IMR-90 (cell line): Measurements from ENCODE around the gene ATXN1. TPM values are rescaled to one million over a fixed set of nuclear protein-coding genes. Genes with fewer than 3 reads are reported as not detected.

ENCODE experiments used
- ATAC-seq: fragments of 200-7000 bp; cut with Tn5 transposase; 2 replicates; pipeline ENCODE4 v1.9.1; 2020; ENCODE audit warnings: low read depth, mild to moderate bottlenecking, moderate library complexity
- BruUV-seq: library from RNA; stranded (reverse); fragments of 400-500 nt; replicated peaks from 2 replicates; lab custom pipeline; 2021; lab: Mats Ljungman, UMichigan
- CTCF ChIA-PET: fragments of 300-600 bp; formaldehyde crosslinking; extraction: SDS; loops from one replicate; lab custom pipeline; 2021; ENCODE audit warnings: antibody characterized with exemption; lab: Yijun Ruan, JAX
- POLR2A ChIA-PET: fragments of 300-600 bp; sonication (Branson Sonifier 250); formaldehyde crosslinking; loops from one replicate; lab custom pipeline; 2022; ENCODE audit warnings: antibody characterized with exemption; ENCODE audit not compliant: unreplicated experiment; lab: Charles Lee
- DNase-seq: peaks from one replicate; pipeline ENCODE4 v3.0.0; 2013
- H2AFZ ChIP-seq: replicated peaks from 2 replicates; pipeline ENCODE3; 2013; ENCODE audit warnings: low read length, mild to moderate bottlenecking; ENCODE audit not compliant: poor library complexity
- H2AK5ac ChIP-seq: 2 replicates; pipeline ENCODE4 v1.6.1; 2013; ENCODE audit warnings: low read depth, low read length, inconsistent platforms
- H2AK9ac ChIP-seq: replicated peaks from 2 replicates; pipeline ENCODE3; 2013; ENCODE audit warnings: mild to moderate bottlenecking, low read depth, low read length, moderate library complexity; ENCODE audit not compliant: poor library complexity
- H2BK120ac ChIP-seq: 2 replicates; pipeline ENCODE4 v1.6.1; 2013; ENCODE audit warnings: low read depth, low read length, inconsistent platforms
- H2BK15ac ChIP-seq: 3 replicates; pipeline ENCODE4 v1.6.1; 2013; ENCODE audit warnings: low read depth, low read length, inconsistent platforms
- H2BK20ac ChIP-seq: 2 replicates; pipeline ENCODE4 v1.6.1; 2013; ENCODE audit warnings: low read depth, mild to moderate bottlenecking, inconsistent platforms, low read length, moderate library complexity
- H2BK5ac ChIP-seq: 2 replicates; pipeline ENCODE4 v1.6.1; 2013; ENCODE audit warnings: mild to moderate bottlenecking, low read depth, low read length, inconsistent platforms; ENCODE audit not compliant: poor library complexity, severe bottlenecking
- H3K14ac ChIP-seq: replicated peaks from 2 replicates; pipeline ENCODE4 v1.6.1; 2013; ENCODE audit warnings: low read depth, low read length, inconsistent platforms
- H3K18ac ChIP-seq: 2 replicates; pipeline ENCODE4 v1.6.1; 2013; ENCODE audit warnings: low read depth, low read length, control low read depth
- H3K23ac ChIP-seq: 2 replicates; pipeline ENCODE4 v1.6.1; 2013; ENCODE audit warnings: low read depth, low read length, inconsistent platforms
- H3K27ac ChIP-seq: 2 replicates; pipeline ENCODE4 v1.5.1; 2013; ENCODE audit warnings: mild to moderate bottlenecking, control low read depth, low read length; ENCODE audit not compliant: insufficient read depth
- H3K27me3 ChIP-seq: 2 replicates; pipeline ENCODE4 v1.6.1; 2013; ENCODE audit warnings: low read length; ENCODE audit not compliant: control insufficient read depth, insufficient read depth
- H3K36me3 ChIP-seq: 2 replicates; pipeline ENCODE4 v1.6.1; 2013; ENCODE audit warnings: low read length, mixed read lengths; ENCODE audit not compliant: control insufficient read depth, insufficient read depth
- H3K4ac ChIP-seq: 2 replicates; pipeline ENCODE4 v1.6.1; 2013; ENCODE audit warnings: low read depth, low read length, inconsistent platforms
- H3K4me1 ChIP-seq: 2 replicates; pipeline ENCODE4 v1.6.1; 2013; ENCODE audit warnings: low read length, mixed read lengths; ENCODE audit not compliant: control insufficient read depth, insufficient read depth
- H3K4me2 ChIP-seq: 2 replicates; pipeline ENCODE4 v1.6.1; 2013; ENCODE audit warnings: low read depth, mild to moderate bottlenecking, control low read depth, low read length, moderate library complexity
- H3K4me3 ChIP-seq: 2 replicates; pipeline ENCODE4 v1.5.1; 2013; ENCODE audit warnings: low read depth, mild to moderate bottlenecking, control low read depth, low read length, moderate library complexity; ENCODE audit not compliant: insufficient read depth
- H3K56ac ChIP-seq: 2 replicates; pipeline ENCODE4 v1.6.1; 2013; ENCODE audit warnings: low read length, inconsistent platforms; ENCODE audit not compliant: insufficient read depth; ENCODE audit errors: extremely low read depth
- H3K79me1 ChIP-seq, 2 experiments: 2 replicates each; pipeline ENCODE4 v1.6.1; 2013; ENCODE audit warnings: low read length in 2 of 2, inconsistent platforms in 1 of 2, low read depth in 1 of 2
- H3K9ac ChIP-seq: 2 replicates; pipeline ENCODE4 v1.6.1; 2013; ENCODE audit warnings: low read depth, low read length, control low read depth
- H3K9me1 ChIP-seq: 2 replicates; pipeline ENCODE4 v1.6.1; 2013; ENCODE audit warnings: low read length, inconsistent platforms; ENCODE audit not compliant: insufficient read depth
- H3K9me3 ChIP-seq: 2 replicates; pipeline ENCODE4 v1.6.1; 2013; ENCODE audit warnings: low read length; ENCODE audit not compliant: control insufficient read depth, insufficient read depth
- H4K20me1 ChIP-seq: 2 replicates; pipeline ENCODE4 v1.6.1; 2013; ENCODE audit warnings: low read length, inconsistent platforms; ENCODE audit not compliant: insufficient read depth
- H4K5ac ChIP-seq: 2 replicates; pipeline ENCODE4 v1.6.1; 2013; ENCODE audit warnings: mild to moderate bottlenecking, low read depth, low read length, control low read depth
- H4K8ac ChIP-seq, 2 experiments: 2 replicates each; pipeline ENCODE4 v1.6.1; 2013; ENCODE audit warnings: low read depth in 2 of 2, low read length in 2 of 2, control low read depth in 1 of 2, inconsistent platforms in 1 of 2
- H4K91ac ChIP-seq: 2 replicates; pipeline ENCODE4 v1.6.1; 2013; ENCODE audit warnings: low read depth, low read length, inconsistent platforms; ENCODE audit not compliant: insufficient read depth
- BHLHE40 ChIP-seq: fragments of 150-350 bp; IDR thresholded peaks from 2 replicates; pipeline ENCODE4 v1.6.1; 2016; ENCODE audit warnings: mild to moderate bottlenecking, low read depth, low read length
- CEBPB ChIP-seq: IDR thresholded peaks from 2 replicates; pipeline ENCODE4 v1.6.1; 2012; ENCODE audit warnings: low read depth, low read length, improper control_type of control experiment
- CHD1 ChIP-seq: IDR thresholded peaks from 2 replicates; pipeline ENCODE4 v1.6.1; 2012; ENCODE audit warnings: low read depth, low read length, improper control_type of control experiment
- CTCF ChIP-seq: conservative IDR thresholded peaks from 2 replicates; pipeline ENCODE4 v1.5.1; 2012; ENCODE audit warnings: mild to moderate bottlenecking, low read depth, low read length, improper control_type of control experiment
- FOS ChIP-seq: fragments of 150-350 bp; IDR thresholded peaks from 2 replicates; pipeline ENCODE4 v1.6.1; 2016; ENCODE audit warnings: low read depth, low read length
- MAFK ChIP-seq: IDR thresholded peaks from 2 replicates; pipeline ENCODE4 v1.6.1; 2012; ENCODE audit warnings: low read depth, low read length, improper control_type of control experiment
- MAZ ChIP-seq: IDR thresholded peaks from 2 replicates; pipeline ENCODE4 v1.6.1; 2012; ENCODE audit warnings: low read depth, mild to moderate bottlenecking, low read length, improper control_type of control experiment, moderate library complexity, borderline replicate concordance
- MXI1 ChIP-seq: IDR thresholded peaks from 2 replicates; pipeline ENCODE4 v1.6.1; 2012; ENCODE audit warnings: low read depth, mild to moderate bottlenecking, low read length, moderate library complexity, borderline replicate concordance
- NFE2L2 ChIP-seq: fragments of 150-350 bp; IDR thresholded peaks from 2 replicates; pipeline ENCODE4 v1.6.1; 2016; ENCODE audit warnings: low read depth, mild to moderate bottlenecking, low read length
- POLR2A ChIP-seq: IDR thresholded peaks from 2 replicates; pipeline ENCODE4 v1.6.1; 2012; ENCODE audit warnings: mild to moderate bottlenecking, low read depth, low read length
- RAD21 ChIP-seq: IDR thresholded peaks from 2 replicates; pipeline ENCODE4 v1.6.1; 2012; ENCODE audit warnings: low read length, improper control_type of control experiment
- RCOR1 ChIP-seq: IDR thresholded peaks from 2 replicates; pipeline ENCODE4 v1.6.1; 2012; ENCODE audit warnings: mild to moderate bottlenecking, low read length, improper control_type of control experiment; ENCODE audit not compliant: insufficient replicate concordance
- RFX5 ChIP-seq: IDR thresholded peaks from 2 replicates; pipeline ENCODE4 v1.8.0; 2012; ENCODE audit warnings: low read depth, mild to moderate bottlenecking, low read length, moderate library complexity
- SMC3 ChIP-seq: fragments of 150-350 bp; IDR thresholded peaks from 2 replicates; pipeline ENCODE4 v1.6.1; 2016; ENCODE audit warnings: low read depth, mild to moderate bottlenecking, antibody characterized with exemption, low read length, moderate library complexity
- WGBS, 2 experiments: methylation state at CpG; one replicate each; pipeline versions ENCODE4 v1.1.5 to v1.1.7; 2013; ENCODE audit warnings: missing lambda C conversion rate in 2 of 2; ENCODE audit not compliant: insufficient read length in 1 of 2; ENCODE audit errors: extremely low coverage in 2 of 2; 5-methylcytosine and 5-hydroxymethylcytosine counted together
- dilution Hi-C: fragments of 300-500 bp; cut with HindIII; formaldehyde crosslinking; loops from one replicate; pipeline ENCODE4 v1.14.3; 2018; ENCODE audit warnings: low sequenced_read_pairs; ENCODE audit not compliant: unreplicated experiment
- in situ Hi-C: fragments of 300-500 bp; cut with MboI; formaldehyde crosslinking; loops from 3 replicates; pipeline ENCODE4 v1.14.3; 2019; ENCODE audit warnings: low sequenced_read_pairs, inconsistent platforms, mixed read lengths
- intact Hi-C: fragments of 100-400 bp; cut with micrococcal nuclease; formaldehyde crosslinking; loops from 2 replicates; pipeline ENCODE4 v1.10.0; 2022
- polyA plus RNA-seq, 3 experiments: library from polyadenylated mRNA; depleted of rRNA; stranded (reverse); fragments of >200 nt; gene quantifications; 2 replicates each; pipeline ENCODE4 v1.2.3, GENCODE V29; 2012; ENCODE audit warnings: low replicate concordance in 1 of 3
- total RNA-seq: library from RNA; depleted of rRNA; stranded (reverse); fragments of >200 nt; gene quantifications from 2 replicates; pipeline ENCODE4 v1.2.3, GENCODE V29; 2012
- TF ChIP-seq, protein P1 (sequence below): fragments of 150-350 bp; IDR thresholded peaks from 2 replicates; pipeline ENCODE4 v1.6.1; 2017; ENCODE audit warnings: mild to moderate bottlenecking, antibody characterized with exemption, low read length, low read depth
- TF ChIP-seq, protein P2 (sequence below): fragments of 150-350 bp; IDR thresholded peaks from 2 replicates; pipeline ENCODE4 v1.6.1; 2016; ENCODE audit warnings: low read depth, mild to moderate bottlenecking, low read length, moderate library complexity, borderline replicate concordance

The ATXN1 gene
- total and polyA plus RNA-seq, 2 of the 4 experiments (the other 2 are of a cell fraction), result 7.3 to 11.1 TPM

DNA sequence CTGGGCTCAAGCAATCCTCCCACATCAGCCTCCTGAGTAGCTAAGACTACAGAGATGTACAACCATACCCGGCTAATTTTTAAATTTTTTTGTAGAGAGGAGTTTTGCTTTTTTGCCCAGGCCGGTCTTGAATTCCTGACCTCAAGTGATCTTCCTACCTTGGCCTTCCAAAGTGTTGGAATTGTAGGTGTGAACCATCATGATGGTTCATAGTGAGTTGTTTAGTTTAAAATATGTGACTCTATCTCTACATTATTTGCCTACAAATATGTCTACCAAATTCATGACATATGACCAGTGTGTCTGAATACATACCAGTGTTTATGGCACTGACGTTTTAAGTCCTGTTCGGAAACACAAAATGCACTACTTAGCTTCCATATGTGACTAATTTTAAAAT is 367.9 kb downstream of the ATXN1 start:
- Histone ChIP-seq H3K18ac (no peak overlapping the region), H2AFZ (no peak overlapping the region), H3K4me1 (peaks cover 26% of the 10 kb centered on the region), H4K5ac (no peak overlapping the region), H3K9ac (no peak overlapping the region), H2BK20ac (no peak overlapping the region), H3K14ac (no peak overlapping the region), H3K4ac (no peak overlapping the region), H3K27ac (no peak overlapping the region), H3K36me3 (no peaks in the 10 kb centered on the region), H2BK120ac (no peak overlapping the region), H3K23ac (no peak overlapping the region), H3K9me3 (no peaks in the 10 kb centered on the region), H2BK5ac (no peak overlapping the region), H3K4me3 (no peak overlapping the region), H4K8ac (no peak overlapping the region), H3K27me3 (no peaks in the 10 kb centered on the region), H2AK9ac (no peak overlapping the region), H3K4me2 (no peak overlapping the region), H2AK5ac (no peak overlapping the region), H3K79me1 (peaks cover 19 to 28% of the 10 kb centered on the region in 2 experiments), H3K9me1 (peaks cover 14% of the 10 kb centered on the region), H2BK15ac (no peak overlapping the region), H3K56ac (no peak overlapping the region), H4K91ac (no peak overlapping the region), H4K20me1 (no peaks in the 10 kb centered on the region)
- no TSS peak for BruUV-seq
- 80% methylated on average over 2 of the region's 4 CpGs; no CpG with 5 or more reads in 1 of the 2 experiments for WGBS, 2 experiments
- intact Hi-C loops (no loop called here), in situ Hi-C loops (no loop called here), dilution Hi-C loops (no loop called here)
- TF ChIP-seq BHLHE40, result no peak
- no peak for TF ChIP-seq SMC3
- no peak for TF ChIP-seq POLR2A
- no peak for TF ChIP-seq RCOR1
- no peak for TF ChIP-seq CHD1
- no peak for TF ChIP-seq CEBPB
- TF ChIP-seq MAFK, result no peak
- TF ChIP-seq NFE2L2, result no peak
- no peak for TF ChIP-seq MXI1
- TF ChIP-seq FOS, result no peak
- TF ChIP-seq, protein P1, sequence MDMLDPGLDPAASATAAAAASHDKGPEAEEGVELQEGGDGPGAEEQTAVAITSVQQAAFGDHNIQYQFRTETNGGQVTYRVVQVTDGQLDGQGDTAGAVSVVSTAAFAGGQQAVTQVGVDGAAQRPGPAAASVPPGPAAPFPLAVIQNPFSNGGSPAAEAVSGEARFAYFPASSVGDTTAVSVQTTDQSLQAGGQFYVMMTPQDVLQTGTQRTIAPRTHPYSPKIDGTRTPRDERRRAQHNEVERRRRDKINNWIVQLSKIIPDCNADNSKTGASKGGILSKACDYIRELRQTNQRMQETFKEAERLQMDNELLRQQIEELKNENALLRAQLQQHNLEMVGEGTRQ, result no peak
- TF ChIP-seq MAZ, result no peak
- no peak for TF ChIP-seq CTCF
- TF ChIP-seq RAD21, result no peak
- TF ChIP-seq, protein P2, sequence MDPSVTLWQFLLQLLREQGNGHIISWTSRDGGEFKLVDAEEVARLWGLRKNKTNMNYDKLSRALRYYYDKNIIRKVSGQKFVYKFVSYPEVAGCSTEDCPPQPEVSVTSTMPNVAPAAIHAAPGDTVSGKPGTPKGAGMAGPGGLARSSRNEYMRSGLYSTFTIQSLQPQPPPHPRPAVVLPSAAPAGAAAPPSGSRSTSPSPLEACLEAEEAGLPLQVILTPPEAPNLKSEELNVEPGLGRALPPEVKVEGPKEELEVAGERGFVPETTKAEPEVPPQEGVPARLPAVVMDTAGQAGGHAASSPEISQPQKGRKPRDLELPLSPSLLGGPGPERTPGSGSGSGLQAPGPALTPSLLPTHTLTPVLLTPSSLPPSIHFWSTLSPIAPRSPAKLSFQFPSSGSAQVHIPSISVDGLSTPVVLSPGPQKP, result no peak
- no peak for TF ChIP-seq RFX5
- CTCF ChIA-PET, result no interaction called here
- DNase-seq, result no peak
- no peak for ATAC-seq
- POLR2A ChIA-PET, result no interaction called here
